IPS DF 4.7 (cell line): ENCODE results near the gene IPP.
"Not testable (repeated sequence)": the region's sequence is repeated elsewhere in the genome, so short reads cannot be mapped to it uniquely, and the experiment has no call there.

Experiments used
- DNase-seq: peaks from one replicate; pipeline ENCODE4 v3.0.0-alpha.2; 2013; ENCODE audit warnings: low spot score; ENCODE audit errors: extremely low read depth

Gene IPP

DNA sequence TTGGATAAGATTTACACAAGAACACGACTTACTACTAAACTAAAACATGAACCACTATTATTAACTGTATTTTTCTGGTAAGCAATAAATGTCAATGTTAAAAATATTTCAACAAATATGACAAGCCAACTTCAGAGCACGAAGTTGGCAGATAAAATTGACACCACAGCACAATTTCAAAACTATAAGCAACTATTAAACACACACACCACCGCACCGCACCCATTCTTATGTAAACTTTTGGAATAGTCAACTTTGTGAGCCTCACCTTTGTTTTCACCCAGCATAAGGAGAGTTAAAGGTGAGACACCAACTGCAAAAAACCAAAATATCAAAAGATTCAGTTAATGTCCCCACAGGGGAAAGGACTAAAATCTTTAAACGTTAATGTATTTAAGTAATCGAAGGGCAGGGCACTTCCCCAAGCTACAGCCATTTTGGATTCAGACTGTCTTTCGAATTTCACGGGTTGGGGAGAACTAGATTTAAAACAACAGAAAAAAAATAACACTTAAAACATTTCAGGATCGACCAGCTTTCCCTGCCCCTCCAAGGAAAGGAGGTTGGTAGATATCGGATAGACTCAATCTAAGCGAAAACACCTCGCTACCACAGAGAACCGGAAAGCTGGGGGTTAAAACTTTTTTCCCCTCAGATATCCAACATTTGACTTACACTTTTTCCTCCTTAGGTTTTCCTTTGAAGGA, 65.0 kb downstream of the IPP start:
- DNase-seq = no peak

DNA sequence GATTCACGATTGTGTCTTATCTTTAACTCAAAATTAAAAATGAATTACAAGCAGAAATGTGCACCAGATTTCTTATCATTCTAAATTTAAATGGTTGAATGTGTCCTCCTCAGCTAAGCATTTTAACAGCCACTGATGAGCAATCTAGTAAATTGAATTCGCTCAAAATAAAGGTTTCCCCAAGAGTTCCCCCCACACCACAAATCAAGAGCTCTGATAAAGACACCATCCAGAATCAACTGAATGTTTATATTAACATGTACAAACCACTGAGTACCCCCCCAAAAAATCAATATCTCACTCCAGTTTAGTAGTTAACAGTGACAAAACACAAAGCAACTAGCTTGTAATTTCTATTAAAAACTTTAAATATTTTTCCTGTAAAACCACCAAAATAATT, 66.1 kb downstream of the IPP start:
- no peak for DNase-seq

DNA sequence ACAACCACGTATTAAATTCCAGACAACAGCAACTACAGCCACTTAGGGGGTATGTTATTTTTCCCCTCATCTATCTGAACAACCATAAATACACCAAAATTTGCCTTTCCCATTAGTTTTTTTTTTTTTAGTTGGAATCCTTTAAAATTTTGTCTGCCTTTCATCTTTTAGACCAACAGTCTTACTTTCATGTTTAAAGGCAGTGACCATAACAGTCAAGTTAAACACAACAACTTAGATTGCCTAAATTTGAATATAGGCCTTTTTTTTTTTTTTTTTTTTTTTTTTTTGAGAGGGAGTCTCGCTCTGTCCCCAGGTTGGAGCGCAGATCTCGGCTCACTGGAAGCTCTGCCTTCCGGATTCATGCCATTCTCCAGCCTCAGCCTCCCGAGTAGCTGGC, 67.5 kb downstream of the IPP start:
- no peak for DNase-seq

DNA sequence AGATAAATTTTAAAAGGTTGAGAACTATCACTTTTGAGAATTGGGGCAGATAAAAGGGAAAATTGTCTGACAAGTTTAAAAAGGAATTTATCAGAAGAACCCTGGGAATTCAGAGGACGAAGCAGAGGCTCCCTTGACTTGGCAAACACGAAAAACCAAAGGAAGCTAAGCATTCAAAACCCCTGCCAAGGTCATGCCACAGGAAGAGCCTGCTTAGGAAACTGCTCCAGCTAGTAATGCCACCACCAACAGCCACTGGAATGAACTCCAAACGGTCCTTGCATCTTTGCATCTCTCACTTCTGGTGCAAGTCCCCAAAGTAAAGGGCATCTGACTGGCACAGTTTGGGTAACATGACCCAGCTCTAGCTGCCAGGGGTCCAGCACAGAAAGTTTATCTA, 71.3 kb downstream of the IPP start:
- no peak for DNase-seq

DNA sequence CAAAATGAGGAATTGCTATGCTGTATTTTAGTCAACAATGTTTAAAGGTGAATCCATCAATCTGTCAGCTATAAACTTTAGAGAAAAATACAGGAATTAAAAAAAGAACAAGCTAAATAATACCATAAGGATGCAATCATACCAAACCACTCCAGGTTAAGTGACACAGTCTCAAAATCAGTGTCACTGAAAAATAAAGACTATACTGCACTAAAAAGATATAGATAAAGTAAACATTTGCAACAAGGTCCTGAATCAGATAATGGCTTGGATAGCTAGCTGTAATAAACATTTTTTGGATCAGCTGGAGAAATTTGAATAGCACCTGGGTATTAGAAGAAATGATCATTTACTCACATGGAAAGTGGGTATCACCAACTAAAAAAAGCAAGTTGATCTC, 72.0 kb downstream of the IPP start:
- no peak for DNase-seq

DNA sequence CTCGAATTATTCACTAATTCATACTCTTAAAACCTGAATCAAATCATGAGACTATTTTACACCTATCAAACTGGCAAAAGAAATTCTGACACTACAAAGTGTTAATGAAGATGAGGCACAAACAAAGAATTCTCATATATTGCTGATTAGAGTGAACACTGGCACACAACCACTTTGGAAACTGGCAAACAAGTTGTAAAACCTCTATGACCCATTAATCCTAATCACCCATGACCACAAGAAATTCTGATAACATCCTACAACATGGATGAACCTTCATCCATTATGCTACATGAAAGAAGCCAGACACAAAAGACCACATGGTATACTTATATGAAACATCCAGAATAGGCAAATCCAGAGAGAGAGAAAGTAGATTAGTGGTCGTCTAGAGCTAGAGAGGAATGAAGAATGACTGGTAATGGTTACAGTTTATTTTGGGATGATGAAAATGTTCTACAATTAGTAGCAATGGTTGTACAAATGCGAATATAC, 72.7 kb downstream of the IPP start:
- DNase-seq = no peak

DNA sequence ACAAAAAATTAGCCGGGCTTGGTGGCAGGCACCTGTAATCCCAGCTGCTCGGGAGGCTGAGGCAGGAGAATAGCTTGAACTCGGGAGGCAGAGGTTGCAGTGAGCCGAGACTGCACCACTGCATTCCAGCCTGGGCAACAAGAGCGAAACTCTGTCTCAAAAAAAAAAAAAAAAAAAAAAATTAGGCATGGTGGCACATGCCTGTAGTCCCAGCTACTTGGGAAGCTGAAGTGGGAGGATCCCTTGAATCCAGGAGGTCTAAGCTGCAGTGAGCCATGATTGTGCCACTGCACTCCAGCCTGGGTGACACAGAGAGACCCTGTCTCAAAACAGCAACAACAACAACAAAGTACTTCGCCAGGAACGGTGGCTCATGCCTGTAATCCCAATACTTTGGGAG, 73.9 kb downstream of the IPP start:
- DNase-seq = not testable (repeated sequence)

DNA sequence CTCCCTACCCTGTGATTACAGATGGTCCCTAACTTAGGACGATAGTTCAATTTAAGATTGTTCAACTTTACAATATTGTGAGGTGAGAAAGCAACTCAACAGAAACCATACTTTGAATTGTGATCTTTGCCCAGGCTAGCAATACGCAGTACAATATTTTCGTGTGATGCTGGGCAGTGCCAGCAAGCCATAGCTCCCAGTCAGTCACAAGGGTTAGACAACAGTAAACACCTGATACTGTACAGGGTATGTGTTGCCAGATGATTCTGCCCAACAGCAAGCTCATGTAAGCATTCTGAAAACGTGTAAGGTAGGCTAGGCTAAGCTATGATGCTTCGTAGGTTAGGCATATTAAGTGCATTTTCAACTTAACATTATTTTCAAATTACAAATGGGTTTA, 76.0 kb downstream of the IPP start:
- no peak for DNase-seq

DNA sequence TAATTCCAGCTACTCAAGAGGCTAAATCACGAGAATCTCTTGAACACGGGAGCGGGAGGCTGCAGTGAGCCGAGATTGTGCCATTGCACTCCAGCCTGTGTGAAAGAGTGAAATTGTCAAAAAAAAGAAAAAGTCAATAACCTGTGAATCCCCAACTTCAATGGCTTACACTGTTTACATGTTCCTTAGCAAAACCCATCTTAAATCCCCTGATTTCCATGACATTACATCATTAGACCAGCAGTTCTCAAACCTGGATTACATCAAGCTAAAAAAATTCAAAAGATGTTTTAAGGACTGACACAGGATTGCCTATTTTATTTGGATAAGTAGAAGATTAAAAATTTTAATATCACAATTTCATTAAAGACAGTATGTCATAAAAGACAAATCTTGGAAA, 76.5 kb downstream of the IPP start:
- DNase-seq = no peak

DNA sequence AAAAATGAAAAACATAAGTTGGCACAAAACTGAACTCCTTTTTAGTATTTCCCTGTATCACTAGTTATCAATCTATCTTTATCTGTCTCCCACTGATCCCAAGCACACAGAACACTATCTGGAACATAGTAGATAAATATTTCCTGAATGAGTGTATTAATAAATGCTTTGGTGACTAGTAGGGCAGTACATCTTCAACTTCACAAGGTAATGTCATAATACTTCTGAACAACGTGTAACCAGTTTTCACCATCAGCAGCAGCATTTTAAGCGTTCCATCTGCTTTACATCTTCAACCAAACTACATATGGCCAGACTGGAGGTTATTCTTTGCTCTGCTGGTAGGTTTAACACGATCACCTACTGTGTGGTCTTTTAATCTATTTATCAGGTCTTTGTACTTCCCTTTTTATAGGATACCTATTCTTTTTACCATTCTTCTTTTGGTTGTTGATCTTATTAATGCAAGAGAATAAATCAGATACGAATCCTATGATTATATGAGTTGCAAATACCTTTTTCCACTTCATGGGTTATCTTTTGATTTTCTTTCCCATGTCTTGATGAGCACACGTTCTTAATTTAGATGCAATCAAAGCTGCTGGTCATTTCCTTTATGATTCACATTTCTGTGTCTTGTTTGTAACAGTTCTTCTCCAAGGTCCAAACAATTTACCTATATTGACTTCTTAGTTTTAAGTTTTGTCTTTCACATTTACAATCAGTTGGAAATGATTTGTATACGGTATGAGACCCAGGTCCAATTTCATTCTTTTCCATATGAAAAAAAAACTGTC, 80.4 kb downstream of the IPP start:
- DNase-seq = no peak

DNA sequence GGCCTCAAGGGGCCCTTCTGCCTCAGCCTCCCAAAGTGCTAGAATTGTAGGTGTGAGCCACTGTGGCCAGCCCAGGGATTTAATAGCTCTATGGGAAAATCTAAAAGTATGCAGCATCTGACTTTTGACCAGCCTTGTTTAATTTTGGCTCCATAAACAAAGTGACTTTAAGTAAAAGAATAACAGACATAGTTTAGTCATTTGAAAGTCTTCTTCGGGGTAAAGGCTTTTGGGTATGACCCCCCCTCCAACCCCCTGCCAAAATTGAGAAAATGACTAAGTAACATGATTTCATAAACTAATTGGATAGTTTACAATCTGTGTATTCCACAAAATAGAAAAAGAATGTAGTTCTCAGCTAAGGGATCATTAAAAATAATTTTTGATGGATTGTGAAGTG, 81.1 kb downstream of the IPP start:
- DNase-seq = no peak

DNA sequence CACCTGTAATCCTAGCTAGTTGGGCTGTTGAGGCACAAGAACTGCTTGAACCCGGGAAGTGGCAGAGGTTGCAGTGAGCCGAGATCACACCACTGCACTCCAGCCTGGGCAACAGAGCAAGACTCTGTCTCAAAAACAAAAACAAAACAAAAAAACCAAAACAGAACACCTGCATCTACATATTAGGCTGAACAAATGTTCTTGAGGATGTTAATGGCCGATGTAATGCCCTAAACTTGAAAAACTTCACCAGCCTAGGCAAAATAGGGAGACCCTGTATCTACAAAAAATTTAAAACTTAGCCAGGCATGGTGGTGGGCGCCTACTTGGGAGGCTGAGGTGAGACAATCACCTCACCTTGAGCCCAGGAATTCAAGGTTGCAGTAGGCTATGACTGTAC, 81.9 kb downstream of the IPP start:
- DNase-seq = no peak

DNA sequence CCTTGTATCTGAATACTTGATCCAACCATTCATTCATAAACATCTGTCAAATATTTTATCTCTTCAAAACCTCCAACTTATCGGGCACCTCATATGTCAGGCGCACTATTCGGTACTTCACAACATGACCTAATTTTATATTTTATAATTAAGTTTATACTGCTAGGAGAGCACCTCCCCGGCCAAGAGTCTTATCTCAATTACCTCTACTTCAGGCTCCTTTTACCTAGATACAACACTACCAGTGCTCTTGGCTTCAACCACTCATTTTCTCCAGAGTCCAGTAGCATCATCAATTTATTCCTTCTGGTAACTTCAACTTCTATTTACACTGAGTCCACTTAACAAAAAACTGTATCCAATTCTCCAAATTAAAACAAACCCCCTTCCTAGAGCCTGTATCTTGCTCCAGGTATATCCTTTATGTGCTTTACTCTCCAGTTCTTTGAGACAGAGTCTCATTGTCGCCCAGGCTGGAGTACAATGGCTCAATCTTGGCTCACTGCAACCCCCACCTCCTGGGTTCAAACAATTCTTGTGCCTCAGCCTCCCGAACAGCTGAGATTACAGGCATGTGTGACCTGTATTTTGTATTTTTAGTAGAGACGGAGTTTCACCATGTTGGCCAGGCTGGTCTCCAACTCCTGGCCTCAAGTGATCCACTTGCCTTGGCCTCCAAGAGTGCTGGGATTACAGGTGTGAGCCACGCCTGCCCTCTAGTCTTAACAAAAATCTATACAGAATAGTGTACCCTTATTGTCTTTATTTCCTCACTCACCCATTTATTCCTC, 82.9 kb downstream of the IPP start:
- DNase-seq = no peak

DNA sequence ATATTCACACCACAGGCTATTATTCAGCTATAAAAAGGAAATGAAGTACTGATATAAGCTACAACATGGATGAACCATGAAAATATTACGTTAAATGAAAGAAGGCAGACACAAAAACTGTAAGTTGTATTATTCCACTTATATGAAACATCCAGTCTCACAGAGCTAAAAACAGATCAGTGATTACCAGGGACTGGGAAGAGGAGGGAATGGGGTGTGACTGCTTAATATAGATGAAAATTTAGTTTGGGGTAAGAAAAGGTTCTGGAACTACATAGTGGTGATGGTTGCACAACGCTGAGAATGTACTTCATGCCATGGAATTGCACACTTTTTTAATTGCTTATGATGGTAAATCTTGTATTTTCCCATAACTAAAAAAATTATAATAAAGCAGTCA, 83.6 kb downstream of the IPP start:
- no peak for DNase-seq

DNA sequence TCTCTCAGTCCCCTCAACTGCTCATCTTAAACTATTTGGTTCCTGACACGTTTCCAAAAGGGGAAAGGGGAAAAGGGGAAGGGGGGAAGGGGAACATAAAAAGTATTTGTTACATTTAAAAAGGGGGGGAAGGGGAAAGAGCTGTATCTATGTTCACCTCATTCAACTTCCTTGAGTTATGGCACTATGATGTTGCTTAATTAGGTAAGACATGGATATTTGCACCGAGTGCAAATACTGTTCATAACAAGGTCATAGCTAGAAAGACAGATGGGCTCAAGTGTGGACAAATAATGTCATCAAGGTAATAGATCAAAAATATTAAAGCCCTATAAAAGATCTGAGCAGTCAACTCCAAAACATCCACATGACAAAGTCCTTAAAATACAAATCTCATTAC, 90.1 kb downstream of the IPP start:
- no peak for DNase-seq

DNA sequence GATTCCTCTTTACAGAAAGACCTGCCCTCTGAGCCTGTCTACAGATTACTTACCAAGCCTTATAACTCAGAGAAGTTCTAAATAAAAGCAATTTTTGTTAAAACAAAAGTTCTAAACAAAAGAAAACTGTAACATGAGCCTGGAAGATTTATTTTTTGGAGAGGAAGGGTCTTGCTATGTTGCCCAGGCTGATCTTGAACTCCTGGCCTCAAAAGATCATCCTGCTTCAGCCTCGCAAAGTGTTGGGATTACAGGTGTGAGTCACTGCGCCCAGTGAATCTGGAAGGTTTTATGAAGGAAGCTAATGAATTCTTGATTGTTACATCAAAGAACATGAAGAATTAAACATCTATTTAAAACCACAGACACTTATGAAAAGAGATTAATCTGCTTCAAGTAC, 91.2 kb downstream of the IPP start:
- no peak for DNase-seq

DNA sequence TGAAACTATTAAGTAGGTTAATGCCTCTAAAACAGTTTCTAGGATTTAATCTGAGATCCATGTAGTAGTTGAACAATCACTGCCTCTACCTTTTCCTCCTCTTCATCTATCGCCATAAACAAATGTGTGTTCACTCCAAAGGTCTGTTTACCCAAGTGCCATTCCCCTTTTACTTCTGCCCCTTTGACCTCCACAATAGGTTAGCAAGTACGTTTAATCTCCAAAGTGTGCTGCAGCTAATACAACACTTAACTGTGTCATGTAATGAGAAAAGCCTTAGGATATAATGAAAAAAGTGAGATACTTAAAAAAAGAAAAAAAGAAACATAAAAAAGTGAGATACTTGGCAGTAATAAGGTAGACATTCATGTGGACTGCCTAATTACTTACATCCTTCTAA, 92.3 kb downstream of the IPP start:
- no peak for DNase-seq

DNA sequence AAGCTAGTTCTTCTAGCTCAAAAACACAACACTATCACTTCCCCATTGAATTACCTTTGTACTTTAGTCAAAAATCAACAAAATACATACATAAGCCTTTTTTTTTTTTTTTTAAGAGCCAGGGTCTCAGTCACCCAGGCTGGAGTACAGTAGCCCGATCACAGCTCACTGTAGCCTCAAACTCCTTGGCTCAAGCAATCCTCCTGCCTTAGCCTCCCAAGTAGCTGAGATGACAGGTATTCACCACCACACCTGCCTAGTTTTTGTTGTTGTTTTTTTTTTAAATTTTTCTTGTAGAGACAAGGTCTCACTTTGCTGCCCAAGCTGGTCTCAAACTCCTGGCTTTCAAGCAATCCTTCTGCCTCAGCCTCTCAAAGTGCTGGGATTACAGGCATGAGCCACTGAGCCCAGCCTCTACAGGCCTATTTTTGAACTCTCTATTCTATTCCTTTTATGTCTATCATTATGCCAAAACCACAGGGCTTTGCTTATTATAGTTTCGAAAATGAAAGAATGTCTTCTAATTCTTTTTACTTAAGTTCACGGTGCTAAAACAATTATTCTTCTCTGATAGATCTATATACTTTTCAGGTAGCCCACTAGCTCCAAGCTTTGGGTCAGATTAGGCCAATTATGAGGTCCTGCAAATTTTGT, 93.8 kb downstream of the IPP start:
- DNase-seq = no peak

DNA sequence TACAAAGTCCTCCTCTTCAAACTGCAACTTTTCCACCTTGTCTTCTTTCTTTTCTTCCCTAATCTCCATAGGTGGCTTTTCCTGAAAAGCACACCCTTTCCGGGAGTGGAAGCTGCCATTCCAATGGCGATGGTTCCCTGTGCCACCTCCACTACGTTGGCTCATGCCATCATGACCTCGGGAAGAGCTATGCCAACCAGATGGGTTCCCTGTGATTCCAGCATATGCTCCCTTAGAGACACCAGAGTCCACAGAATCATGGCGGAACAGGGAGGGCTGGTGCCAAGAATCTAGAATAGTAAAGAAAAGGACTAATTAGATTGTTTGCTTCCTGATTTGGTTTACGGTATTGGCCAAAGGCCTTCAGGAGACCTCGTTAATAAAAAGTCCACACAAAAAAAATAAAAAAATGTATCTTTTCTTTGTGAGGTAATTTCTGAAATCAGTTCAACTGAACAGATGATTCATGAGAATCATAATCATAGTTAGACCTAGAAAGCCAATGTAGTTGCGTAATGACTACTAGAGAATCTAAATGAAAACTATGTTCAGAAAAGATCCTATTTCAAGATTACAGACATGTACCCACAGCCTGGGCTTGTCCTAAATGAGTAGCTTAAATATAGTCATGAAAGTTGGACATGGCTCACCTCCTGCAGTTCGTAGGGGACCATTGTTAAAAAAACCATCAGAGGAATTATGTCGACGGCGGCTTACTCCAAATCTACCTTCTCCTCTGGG, 95.7 kb downstream of the IPP start:
- no peak for DNase-seq
